Measurements from ENCODE around the gene ELMO1. TPM values are rescaled to one million over a fixed set of nuclear protein-coding genes. Genes with fewer than 3 reads are reported as not detected.

Gene ELMO1
- total RNA-seq, 1 experiment from 2014 or later = 8.7 TPM

- Histone ChIP-seq H3K4me3 (ENCODE audit: insufficient read depth, low read depth, low read length) (no peak overlapping the region), H3K36me3 (replicated peaks; ENCODE audit: control insufficient read depth, insufficient read depth, low read length) (no peaks in the 10 kb centered on the region; the same call in 1 of the 2 replicates), H3K27me3 (ENCODE audit: control insufficient read depth, insufficient read depth, low read length) (no peaks in the 10 kb centered on the region)
- DNase-seq = no peak
These were observed 17.3 kb downstream of the ELMO1 start for GRCh38 chr7:37431413-37431812.

- H3K36me3 ChIP-seq (replicated peaks; ENCODE audit: control insufficient read depth, insufficient read depth, low read length) = no peaks in the 10 kb centered on the region; the same call in 1 of the 2 replicates
- DNase-seq = no peak
These were observed 18.0 kb downstream of the ELMO1 start for GRCh38 chr7:37430640-37431039.

GRCh38 chr7:37430171-37430570, 18.5 kb downstream of the ELMO1 start:
- Histone ChIP-seq H3K36me3 (replicated peaks; ENCODE audit: control insufficient read depth, insufficient read depth, low read length) (no peaks in the 10 kb centered on the region; the same call in 1 of the 2 replicates), H3K4me3 (ENCODE audit: insufficient read depth, low read depth, low read length) (no peak overlapping the region), H3K27me3 (ENCODE audit: control insufficient read depth, insufficient read depth, low read length) (no peaks in the 10 kb centered on the region)
- no peak for DNase-seq

More at GRCh38 chr7:37430640-37431039, 18.0 kb downstream of the ELMO1 start:
- Histone ChIP-seq H3K4me3 (ENCODE audit: insufficient read depth, low read depth, low read length) (no peak overlapping the region), H3K27me3 (ENCODE audit: control insufficient read depth, insufficient read depth, low read length) (no peaks in the 10 kb centered on the region)

GRCh38 chr7:37429435-37429791, 19.3 kb downstream of the ELMO1 start:
- Histone ChIP-seq H3K27me3 (ENCODE audit: control insufficient read depth, insufficient read depth, low read length) (no peaks in the 10 kb centered on the region), H3K4me3 (ENCODE audit: insufficient read depth, low read depth, low read length) (no peak overlapping the region), H3K36me3 (replicated peaks; ENCODE audit: control insufficient read depth, insufficient read depth, low read length) (no peaks in the 10 kb centered on the region; the same call in 1 of the 2 replicates)
- no peak for DNase-seq

- Histone ChIP-seq H3K4me3 (ENCODE audit: insufficient read depth, low read depth, low read length) (no peak overlapping the region), H3K36me3 (replicated peaks; ENCODE audit: control insufficient read depth, insufficient read depth, low read length) (no peaks in the 10 kb centered on the region; the same call in 1 of the 2 replicates), H3K27me3 (ENCODE audit: control insufficient read depth, insufficient read depth, low read length) (no peaks in the 10 kb centered on the region)
- DNase-seq = no peak
These were observed 19.8 kb downstream of the ELMO1 start for GRCh38 chr7:37428681-37429434.

- H3K36me3 ChIP-seq (replicated peaks; ENCODE audit: control insufficient read depth, insufficient read depth, low read length) = no peaks in the 10 kb centered on the region; the same call in 1 of the 2 replicates
- DNase-seq = no peak
- no peak overlapping the region for H3K4me3 ChIP-seq (ENCODE audit: insufficient read depth, low read depth, low read length)
- no peaks in the 10 kb centered on the region for H3K27me3 ChIP-seq (ENCODE audit: control insufficient read depth, insufficient read depth, low read length)
These were observed 21.3 kb downstream of the ELMO1 start for GRCh38 chr7:37427276-37427940.

GRCh38 chr7:37425498-37425897, 23.2 kb downstream of the ELMO1 start:
- Histone ChIP-seq H3K4me3 (ENCODE audit: insufficient read depth, low read depth, low read length) (no peak overlapping the region), H3K36me3 (replicated peaks; ENCODE audit: control insufficient read depth, insufficient read depth, low read length) (no peaks in the 10 kb centered on the region; the same call in 1 of the 2 replicates), H3K27me3 (ENCODE audit: control insufficient read depth, insufficient read depth, low read length) (no peaks in the 10 kb centered on the region)
- DNase-seq = no peak

- Histone ChIP-seq H3K4me3 (ENCODE audit: insufficient read depth, low read depth, low read length) (no peak overlapping the region), H3K27me3 (ENCODE audit: control insufficient read depth, insufficient read depth, low read length) (no peaks in the 10 kb centered on the region), H3K36me3 (replicated peaks; ENCODE audit: control insufficient read depth, insufficient read depth, low read length) (no peaks in the 10 kb centered on the region; the same call in 1 of the 2 replicates)
- DNase-seq = no peak
These were observed 23.7 kb downstream of the ELMO1 start for GRCh38 chr7:37424995-37425394.

- no peak overlapping the region for H3K4me3 ChIP-seq (ENCODE audit: insufficient read depth, low read depth, low read length)
- H3K27me3 ChIP-seq (ENCODE audit: control insufficient read depth, insufficient read depth, low read length) = no peaks in the 10 kb centered on the region
- no peaks in the 10 kb centered on the region; the same call in 1 of the 2 replicates for H3K36me3 ChIP-seq (replicated peaks; ENCODE audit: control insufficient read depth, insufficient read depth, low read length)
- no peak for DNase-seq
These were observed 24.1 kb downstream of the ELMO1 start for GRCh38 chr7:37424521-37424920.

GRCh38 chr7:37421861-37422500, 26.7 kb downstream of the ELMO1 start:
- no peak for DNase-seq
- no peaks in the 10 kb centered on the region for H3K36me3 ChIP-seq (replicated peaks; ENCODE audit: control insufficient read depth, insufficient read depth, low read length)
- H3K4me3 ChIP-seq (ENCODE audit: insufficient read depth, low read depth, low read length) = no peak overlapping the region
- no peaks in the 10 kb centered on the region for H3K27me3 ChIP-seq (ENCODE audit: control insufficient read depth, insufficient read depth, low read length)

GRCh38 chr7:37420946-37421695, 27.5 kb downstream of the ELMO1 start:
- Histone ChIP-seq H3K27me3 (ENCODE audit: control insufficient read depth, insufficient read depth, low read length) (no peaks in the 10 kb centered on the region), H3K36me3 (replicated peaks; ENCODE audit: control insufficient read depth, insufficient read depth, low read length) (no peaks in the 10 kb centered on the region), H3K4me3 (ENCODE audit: insufficient read depth, low read depth, low read length) (no peak overlapping the region)
- DNase-seq = no peak

- Histone ChIP-seq H3K4me3 (ENCODE audit: insufficient read depth, low read depth, low read length) (no peak overlapping the region), H3K27me3 (ENCODE audit: control insufficient read depth, insufficient read depth, low read length) (no peaks in the 10 kb centered on the region), H3K36me3 (replicated peaks; ENCODE audit: control insufficient read depth, insufficient read depth, low read length) (no peaks in the 10 kb centered on the region)
- no peak for DNase-seq
These were observed 29.2 kb downstream of the ELMO1 start for GRCh38 chr7:37419496-37419895.

- Histone ChIP-seq H3K4me3 (ENCODE audit: insufficient read depth, low read depth, low read length) (no peak overlapping the region), H3K36me3 (replicated peaks; ENCODE audit: control insufficient read depth, insufficient read depth, low read length) (no peaks in the 10 kb centered on the region), H3K27me3 (ENCODE audit: control insufficient read depth, insufficient read depth, low read length) (no peaks in the 10 kb centered on the region)
- DNase-seq = no peak
These were observed 30.3 kb downstream of the ELMO1 start for GRCh38 chr7:37418381-37418780.

GRCh38 chr7:37417107-37417474, 31.6 kb downstream of the ELMO1 start:
- Histone ChIP-seq H3K4me3 (ENCODE audit: insufficient read depth, low read depth, low read length) (no peak overlapping the region), H3K36me3 (replicated peaks; ENCODE audit: control insufficient read depth, insufficient read depth, low read length) (no peaks in the 10 kb centered on the region), H3K27me3 (ENCODE audit: control insufficient read depth, insufficient read depth, low read length) (no peaks in the 10 kb centered on the region)
- no peak for DNase-seq

All from H7 (cell line).